ENCODE data around the gene PAPPA.

PAPPA gene

DNA sequence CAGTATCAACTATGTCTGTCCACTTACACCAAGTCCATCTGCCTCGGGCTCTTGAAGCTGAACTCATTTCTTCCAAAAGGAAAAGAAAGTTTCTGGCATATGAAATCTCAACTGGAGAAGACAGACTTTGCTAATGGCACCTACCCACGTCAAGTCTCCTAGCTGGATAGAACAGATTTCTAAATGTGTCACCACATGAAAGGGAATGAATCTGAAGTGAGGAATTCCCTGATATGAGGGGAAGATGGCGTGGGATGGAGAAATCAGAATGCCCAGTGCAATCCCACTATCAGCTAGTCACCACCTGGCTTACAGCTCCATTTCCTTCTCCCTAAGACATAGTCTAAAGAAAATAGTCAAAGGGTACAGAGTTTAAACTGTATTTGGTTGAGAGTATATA is 144.7 kb downstream of the PAPPA start:
- no peaks in the 10 kb centered on the region for H3K9me3 ChIP-seq (ENCODE audit: control insufficient read depth in 2 of 2, low read length in 2 of 2)
- H3K36me3 ChIP-seq (ENCODE audit: control insufficient read depth in 2 of 2, insufficient read depth in 2 of 2, low read length in 2 of 2) = no peaks in the 10 kb centered on the region
- no peaks in the 10 kb centered on the region for H3K27me3 ChIP-seq (ENCODE audit: control insufficient read depth in 1 of 2, insufficient read depth in 2 of 2, low read length in 2 of 2)
- no peak overlapping the region for H3K4me3 ChIP-seq (ENCODE audit: low read length in 2 of 2)
- H3K9ac ChIP-seq (ENCODE audit: low read length in 2 of 2) = no peak overlapping the region
- no peaks in the 10 kb centered on the region for H3K4me1 ChIP-seq (ENCODE audit: control insufficient read depth, insufficient read depth, low read length)
- no peak overlapping the region for H3K27ac ChIP-seq (ENCODE audit: low read length)

DNA sequence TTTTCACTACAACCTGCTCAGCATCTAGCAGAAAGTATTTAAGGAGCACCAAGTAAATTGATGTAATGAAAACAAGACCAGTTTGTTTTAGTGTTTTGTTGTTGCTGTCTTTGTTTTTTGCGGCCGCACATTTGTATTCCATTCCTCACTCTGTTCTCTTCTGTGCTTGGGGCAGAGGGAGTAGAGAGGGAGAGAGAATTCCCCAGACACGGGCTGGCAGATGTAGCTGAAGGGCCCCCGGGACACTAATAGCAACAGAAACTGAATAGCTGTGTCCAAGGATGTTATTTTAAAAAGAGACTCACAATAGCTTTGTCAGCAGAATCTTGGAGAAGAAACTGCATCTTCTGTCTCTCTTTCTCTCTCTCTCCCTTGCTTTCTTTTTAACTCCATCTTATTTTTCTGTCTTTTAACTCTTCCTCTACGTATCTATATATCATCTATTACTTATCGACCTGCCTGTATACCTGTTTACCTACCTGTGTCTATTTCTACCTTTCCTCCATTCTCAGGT is 145.3 kb downstream of the PAPPA start:
- H3K9ac ChIP-seq (ENCODE audit: low read length in 2 of 2) = no peak overlapping the region
- H3K36me3 ChIP-seq (ENCODE audit: control insufficient read depth in 2 of 2, insufficient read depth in 2 of 2, low read length in 2 of 2) = no peaks in the 10 kb centered on the region
- no peak overlapping the region for H3K27ac ChIP-seq (ENCODE audit: low read length)
- H3K27me3 ChIP-seq (ENCODE audit: control insufficient read depth in 1 of 2, insufficient read depth in 2 of 2, low read length in 2 of 2) = no peaks in the 10 kb centered on the region
- H3K4me1 ChIP-seq (ENCODE audit: control insufficient read depth, insufficient read depth, low read length) = no peaks in the 10 kb centered on the region
- H3K4me3 ChIP-seq (ENCODE audit: low read length in 2 of 2) = no peak overlapping the region
- H3K9me3 ChIP-seq (ENCODE audit: control insufficient read depth in 2 of 2, low read length in 2 of 2) = no peaks in the 10 kb centered on the region

DNA sequence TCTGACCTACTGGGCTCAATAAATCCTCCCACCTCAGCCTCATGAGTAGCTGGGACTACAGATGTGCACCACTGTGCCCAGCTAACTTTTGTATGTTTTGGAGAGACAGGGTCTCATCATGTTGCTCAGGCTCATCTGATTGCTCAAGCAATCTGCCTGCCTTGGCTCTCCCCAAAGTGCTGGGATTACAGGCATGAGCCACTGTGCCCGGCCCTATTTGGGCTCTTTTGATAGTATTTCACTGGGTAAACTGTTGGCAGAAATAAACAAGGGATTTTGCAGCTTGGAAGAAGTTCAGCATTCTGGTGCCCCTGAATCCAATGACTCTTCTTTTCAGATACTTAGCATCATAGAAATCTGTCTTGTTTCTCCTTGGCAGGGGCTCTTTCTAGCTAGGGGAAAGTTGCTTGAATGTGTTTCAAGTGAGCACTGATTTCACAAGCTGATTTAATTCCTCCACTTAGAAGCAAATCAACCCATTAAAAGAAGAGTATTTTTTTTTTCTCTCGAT is 146.8 kb downstream of the PAPPA start:
- Histone ChIP-seq H3K9me3 (ENCODE audit: control insufficient read depth in 2 of 2, low read length in 2 of 2) (no peaks in the 10 kb centered on the region), H3K36me3 (ENCODE audit: control insufficient read depth in 2 of 2, insufficient read depth in 2 of 2, low read length in 2 of 2) (no peaks in the 10 kb centered on the region), H3K27me3 (ENCODE audit: control insufficient read depth in 1 of 2, insufficient read depth in 2 of 2, low read length in 2 of 2) (no peaks in the 10 kb centered on the region), H3K4me1 (ENCODE audit: control insufficient read depth, insufficient read depth, low read length) (no peaks in the 10 kb centered on the region), H3K27ac (ENCODE audit: low read length) (no peak overlapping the region), H3K9ac (ENCODE audit: low read length in 2 of 2) (no peak overlapping the region), H3K4me3 (ENCODE audit: low read length in 2 of 2) (no peak overlapping the region)

DNA sequence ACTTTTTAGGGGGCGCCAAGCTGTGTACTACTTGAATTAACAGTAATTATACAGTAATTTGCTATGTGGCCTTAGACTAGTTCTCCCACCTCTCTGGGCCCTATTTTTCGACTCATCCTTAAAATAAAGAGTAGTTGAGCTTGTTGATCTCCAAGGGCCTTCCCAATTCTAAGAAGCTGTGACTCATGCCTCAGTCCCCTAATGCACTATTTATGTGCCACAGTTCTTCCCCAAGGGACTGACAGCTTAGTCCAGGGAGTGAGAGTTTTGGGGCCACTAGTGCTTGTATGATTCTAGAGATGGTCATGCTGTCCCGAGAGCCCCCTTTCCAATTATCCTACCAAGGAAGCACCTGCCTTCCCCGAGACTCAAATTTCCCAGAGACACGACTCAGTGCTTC is 149.7 kb downstream of the PAPPA start:
- no peak overlapping the region for H3K4me3 ChIP-seq (ENCODE audit: low read length in 2 of 2)
- H3K27ac ChIP-seq (ENCODE audit: low read length) = no peak overlapping the region
- no peak overlapping the region for H3K9ac ChIP-seq (ENCODE audit: low read length in 2 of 2)
- H3K9me3 ChIP-seq (ENCODE audit: control insufficient read depth in 2 of 2, low read length in 2 of 2) = no peaks in the 10 kb centered on the region
- no peaks in the 10 kb centered on the region for H3K36me3 ChIP-seq (ENCODE audit: control insufficient read depth in 2 of 2, insufficient read depth in 2 of 2, low read length in 2 of 2)
- no peaks in the 10 kb centered on the region for H3K4me1 ChIP-seq (ENCODE audit: control insufficient read depth, insufficient read depth, low read length)
- no peaks in the 10 kb centered on the region for H3K27me3 ChIP-seq (ENCODE audit: control insufficient read depth in 1 of 2, insufficient read depth in 2 of 2, low read length in 2 of 2)

DNA sequence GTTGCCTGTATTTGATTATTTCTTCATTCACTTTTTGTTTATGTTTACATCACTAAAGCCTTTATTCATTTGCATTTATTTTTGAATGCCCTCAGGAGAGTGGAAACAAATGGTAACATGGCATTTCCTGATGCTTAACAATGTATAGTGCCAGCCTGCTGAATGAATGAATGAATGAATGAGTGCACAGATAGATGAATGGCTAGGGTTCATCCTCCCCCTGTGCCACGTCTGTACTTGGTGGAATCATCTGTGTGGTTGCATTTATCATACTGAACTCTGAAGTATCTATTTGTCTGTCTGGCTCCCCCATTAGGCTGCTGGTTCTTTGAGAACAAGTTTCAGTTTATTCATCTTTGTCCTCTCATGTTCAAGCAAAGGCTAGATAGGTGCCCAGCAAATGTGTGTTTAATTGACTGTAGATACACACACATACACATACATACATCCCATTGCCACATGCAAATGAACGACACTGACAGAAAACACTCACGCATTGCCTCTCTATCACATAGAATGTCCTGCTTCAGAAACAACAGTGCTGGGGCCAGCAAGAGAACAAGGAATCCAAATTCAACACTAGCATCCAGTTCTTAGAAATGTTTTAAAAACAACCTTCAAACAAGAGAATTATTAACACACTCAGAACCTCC is 150.4 kb downstream of the PAPPA start:
- H3K36me3 ChIP-seq (ENCODE audit: control insufficient read depth in 2 of 2, insufficient read depth in 2 of 2, low read length in 2 of 2) = no peaks in the 10 kb centered on the region
- no peak overlapping the region for H3K9ac ChIP-seq (ENCODE audit: low read length in 2 of 2)
- no peaks in the 10 kb centered on the region for H3K9me3 ChIP-seq (ENCODE audit: control insufficient read depth in 2 of 2, low read length in 2 of 2)
- H3K27ac ChIP-seq (ENCODE audit: low read length) = no peak overlapping the region
- H3K4me1 ChIP-seq (ENCODE audit: control insufficient read depth, insufficient read depth, low read length) = no peaks in the 10 kb centered on the region
- H3K27me3 ChIP-seq (ENCODE audit: control insufficient read depth in 1 of 2, insufficient read depth in 2 of 2, low read length in 2 of 2) = no peaks in the 10 kb centered on the region
- no peak overlapping the region for H3K4me3 ChIP-seq (ENCODE audit: low read length in 2 of 2)

DNA sequence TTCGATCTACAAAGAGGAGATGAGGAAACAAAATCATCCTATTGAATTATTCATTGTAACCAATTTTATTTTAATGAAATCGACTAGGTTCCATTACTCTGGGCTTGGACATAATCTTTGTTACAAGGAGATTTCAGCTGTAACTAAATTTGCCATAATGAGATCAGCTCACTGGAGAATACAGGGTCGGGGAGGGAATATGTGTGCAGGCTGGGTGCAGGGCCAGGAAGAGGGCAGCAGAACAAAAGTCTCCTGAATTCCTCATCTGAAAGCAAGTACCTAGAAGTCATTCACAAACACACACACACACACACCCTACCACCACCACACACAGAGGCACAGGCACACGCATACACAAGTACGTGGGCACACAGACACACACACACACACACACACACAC is 151.2 kb downstream of the PAPPA start:
- Histone ChIP-seq H3K9me3 (ENCODE audit: control insufficient read depth in 2 of 2, low read length in 2 of 2) (no peaks in the 10 kb centered on the region), H3K36me3 (ENCODE audit: control insufficient read depth in 2 of 2, insufficient read depth in 2 of 2, low read length in 2 of 2) (no peaks in the 10 kb centered on the region), H3K4me3 (ENCODE audit: low read length in 2 of 2) (no peak overlapping the region), H3K9ac (ENCODE audit: low read length in 2 of 2) (no peak overlapping the region), H3K27ac (ENCODE audit: low read length) (no peak overlapping the region), H3K4me1 (ENCODE audit: control insufficient read depth, insufficient read depth, low read length) (no peaks in the 10 kb centered on the region), H3K27me3 (ENCODE audit: control insufficient read depth in 1 of 2, insufficient read depth in 2 of 2, low read length in 2 of 2) (no peaks in the 10 kb centered on the region)

DNA sequence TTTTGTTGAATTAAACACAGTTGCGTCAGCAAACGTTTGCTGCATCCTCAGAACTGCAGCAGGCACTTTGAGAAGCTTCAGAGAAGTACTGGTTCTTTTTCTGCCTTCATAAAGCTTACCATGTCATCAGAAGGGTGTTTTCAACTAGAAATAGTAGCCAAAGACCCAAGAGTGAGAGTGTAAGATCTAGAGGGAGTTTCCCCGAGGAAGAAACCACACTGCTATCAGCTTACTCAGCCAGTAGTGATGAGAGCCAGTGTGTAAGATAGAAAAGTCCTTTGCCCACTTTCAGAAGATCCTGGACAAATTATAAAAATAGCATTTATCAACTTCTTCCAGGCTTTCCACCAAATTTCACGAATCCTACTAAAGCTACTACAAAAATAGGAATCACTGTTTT is 154.5 kb downstream of the PAPPA start:
- no peaks in the 10 kb centered on the region for H3K4me1 ChIP-seq (ENCODE audit: control insufficient read depth, insufficient read depth, low read length)
- H3K36me3 ChIP-seq (ENCODE audit: control insufficient read depth in 2 of 2, insufficient read depth in 2 of 2, low read length in 2 of 2) = no peaks in the 10 kb centered on the region
- no peak overlapping the region for H3K9ac ChIP-seq (ENCODE audit: low read length in 2 of 2)
- H3K4me3 ChIP-seq (ENCODE audit: low read length in 2 of 2) = no peak overlapping the region
- no peaks in the 10 kb centered on the region for H3K27me3 ChIP-seq (ENCODE audit: control insufficient read depth in 1 of 2, insufficient read depth in 2 of 2, low read length in 2 of 2)
- no peaks in the 10 kb centered on the region for H3K9me3 ChIP-seq (ENCODE audit: control insufficient read depth in 2 of 2, low read length in 2 of 2)
- H3K27ac ChIP-seq (ENCODE audit: low read length) = no peak overlapping the region

DNA sequence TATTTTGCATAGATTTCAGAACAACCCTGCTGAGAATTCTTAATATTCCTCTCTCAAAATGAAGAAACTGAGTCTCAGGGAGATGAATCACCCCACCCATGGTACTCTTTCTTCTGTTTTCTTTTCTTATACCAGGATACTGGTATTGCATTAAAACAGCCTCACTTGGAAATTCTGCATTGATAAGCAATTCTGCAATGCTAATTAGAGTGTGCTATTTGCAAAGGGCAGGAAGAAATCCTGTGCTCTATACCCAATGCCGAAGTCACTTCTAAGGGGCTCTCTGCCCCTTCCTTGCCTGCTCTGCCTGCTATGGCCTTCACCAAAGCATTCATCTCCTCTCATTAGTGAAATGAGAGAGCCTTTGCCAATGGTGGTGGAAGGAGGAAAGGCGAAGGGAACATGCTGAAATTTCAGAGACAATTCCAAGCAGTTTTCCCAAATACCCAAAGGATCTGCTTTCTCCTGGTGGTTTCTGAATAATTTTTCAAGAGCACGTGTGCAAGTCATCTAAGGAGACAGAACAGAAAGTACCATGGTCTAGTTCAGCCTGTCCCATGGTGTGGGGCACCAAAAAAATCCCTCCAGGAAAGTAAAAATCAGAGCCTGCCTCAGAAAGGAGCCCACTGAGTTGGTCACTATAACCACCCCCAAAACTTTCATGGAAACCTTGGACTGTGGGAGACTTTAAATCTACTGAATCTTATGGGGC is 156.5 kb downstream of the PAPPA start:
- Histone ChIP-seq H3K27me3 (ENCODE audit: control insufficient read depth in 1 of 2, insufficient read depth in 2 of 2, low read length in 2 of 2) (no peaks in the 10 kb centered on the region), H3K4me3 (ENCODE audit: low read length in 2 of 2) (no peak overlapping the region), H3K36me3 (ENCODE audit: control insufficient read depth in 2 of 2, insufficient read depth in 2 of 2, low read length in 2 of 2) (no peaks in the 10 kb centered on the region), H3K27ac (ENCODE audit: low read length) (no peak overlapping the region), H3K9ac (ENCODE audit: low read length in 2 of 2) (no peak overlapping the region), H3K9me3 (ENCODE audit: control insufficient read depth in 2 of 2, low read length in 2 of 2) (no peaks in the 10 kb centered on the region), H3K4me1 (ENCODE audit: control insufficient read depth, insufficient read depth, low read length) (no peaks in the 10 kb centered on the region)

DNA sequence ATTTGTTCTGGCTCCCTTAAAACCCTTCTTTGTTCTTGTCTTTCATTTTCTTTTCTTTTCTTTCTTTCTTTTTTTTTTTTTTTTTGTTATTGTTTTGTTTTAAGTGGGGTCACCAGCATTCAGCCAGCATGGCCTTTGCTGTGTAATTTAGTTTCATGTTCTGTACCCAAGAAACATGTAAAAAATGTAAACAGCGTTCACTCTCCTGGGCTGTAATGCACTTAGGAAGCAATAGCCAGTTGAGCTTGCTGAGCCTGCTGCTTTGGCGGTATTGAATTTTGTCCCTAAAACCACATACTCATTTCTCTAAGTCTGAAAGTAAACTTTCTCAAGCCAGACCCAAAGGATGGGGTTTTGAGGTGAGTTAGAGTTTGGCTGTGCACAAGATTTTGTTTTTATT is 158.6 kb downstream of the PAPPA start:
- no peak overlapping the region for H3K4me3 ChIP-seq (ENCODE audit: low read length in 2 of 2)
- no peak overlapping the region for H3K9ac ChIP-seq (ENCODE audit: low read length in 2 of 2)
- H3K36me3 ChIP-seq (ENCODE audit: control insufficient read depth in 2 of 2, insufficient read depth in 2 of 2, low read length in 2 of 2) = no peaks in the 10 kb centered on the region
- H3K27me3 ChIP-seq (ENCODE audit: control insufficient read depth in 1 of 2, insufficient read depth in 2 of 2, low read length in 2 of 2) = no peaks in the 10 kb centered on the region
- no peaks in the 10 kb centered on the region for H3K4me1 ChIP-seq (ENCODE audit: control insufficient read depth, insufficient read depth, low read length)
- no peak overlapping the region for H3K27ac ChIP-seq (ENCODE audit: low read length)
- no peaks in the 10 kb centered on the region for H3K9me3 ChIP-seq (ENCODE audit: control insufficient read depth in 2 of 2, low read length in 2 of 2)

DNA sequence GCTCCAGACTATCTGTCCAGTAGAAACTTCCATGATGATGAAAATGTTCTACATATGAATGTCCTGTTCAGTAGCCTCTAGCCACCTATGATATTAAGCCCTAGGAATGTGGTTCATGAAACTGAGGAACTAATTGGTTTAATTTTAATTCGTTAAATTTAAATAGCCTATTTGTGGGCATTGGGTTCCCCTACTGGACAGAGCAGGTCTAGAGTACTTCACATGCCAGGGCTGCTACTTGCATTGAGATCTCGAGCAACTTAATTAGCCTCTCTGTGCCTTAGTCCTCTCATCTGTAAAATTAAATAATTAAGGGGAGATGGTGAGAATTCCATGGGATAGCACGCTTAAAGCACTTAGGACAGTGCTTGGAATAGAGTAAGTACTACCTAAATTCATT is 160.0 kb downstream of the PAPPA start:
- Histone ChIP-seq H3K4me1 (ENCODE audit: control insufficient read depth, insufficient read depth, low read length) (no peaks in the 10 kb centered on the region), H3K27me3 (ENCODE audit: control insufficient read depth in 1 of 2, insufficient read depth in 2 of 2, low read length in 2 of 2) (no peaks in the 10 kb centered on the region), H3K27ac (ENCODE audit: low read length) (no peak overlapping the region), H3K9me3 (ENCODE audit: control insufficient read depth in 2 of 2, low read length in 2 of 2) (no peaks in the 10 kb centered on the region), H3K9ac (ENCODE audit: low read length in 2 of 2) (no peak overlapping the region), H3K4me3 (ENCODE audit: low read length in 2 of 2) (no peak overlapping the region), H3K36me3 (ENCODE audit: control insufficient read depth in 2 of 2, insufficient read depth in 2 of 2, low read length in 2 of 2) (no peaks in the 10 kb centered on the region)

DNA sequence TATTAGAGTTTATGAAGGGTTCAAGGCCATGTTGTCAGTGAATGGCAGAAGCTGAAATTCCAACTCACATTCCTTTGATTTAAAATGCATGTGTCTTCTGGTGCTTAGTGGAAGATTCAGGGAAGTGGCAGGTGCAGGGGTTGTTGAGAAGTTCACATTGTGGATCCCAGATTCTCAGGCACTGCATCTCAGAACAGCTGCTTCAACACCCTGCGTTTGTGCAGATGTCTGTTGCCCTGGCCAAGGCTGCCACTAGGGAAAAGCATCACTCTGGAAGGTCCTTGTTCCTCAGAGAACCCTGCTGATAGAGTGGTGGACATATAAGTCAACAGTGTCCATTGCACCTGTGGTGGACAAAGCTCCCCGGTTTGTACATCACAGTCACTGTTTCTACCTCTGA is 162.7 kb downstream of the PAPPA start:
- H3K36me3 ChIP-seq (ENCODE audit: control insufficient read depth in 2 of 2, insufficient read depth in 2 of 2, low read length in 2 of 2) = no peaks in the 10 kb centered on the region
- no peaks in the 10 kb centered on the region for H3K9me3 ChIP-seq (ENCODE audit: control insufficient read depth in 2 of 2, low read length in 2 of 2)
- no peak overlapping the region for H3K4me3 ChIP-seq (ENCODE audit: low read length in 2 of 2)
- H3K9ac ChIP-seq (ENCODE audit: low read length in 2 of 2) = no peak overlapping the region
- no peaks in the 10 kb centered on the region for H3K27me3 ChIP-seq (ENCODE audit: control insufficient read depth in 1 of 2, insufficient read depth in 2 of 2, low read length in 2 of 2)
- no peaks in the 10 kb centered on the region for H3K4me1 ChIP-seq (ENCODE audit: control insufficient read depth, insufficient read depth, low read length)
- no peak overlapping the region for H3K27ac ChIP-seq (ENCODE audit: low read length)

Data from stomach smooth muscle (tissue), 2 donors.